ENCODE data around the gene JMJD8. TPM values are rescaled to one million over a fixed set of nuclear protein-coding genes. Genes with fewer than 3 reads are reported as not detected.
"Not testable (repeated sequence)": the region's sequence is repeated elsewhere in the genome, so short reads cannot be mapped to it uniquely, and the experiment has no call there.

Gene JMJD8
- total RNA-seq, 2 donors from 2014 or later, result 11.0 to 24.7 TPM

GRCh38 chr16:714558-715476 is 30.7 kb upstream of the JMJD8 start, which contains the start of gene METRN:
Gene METRN, plus strand, starts transcription at chr16:715118. Its CDS starts 172 bp downstream, at chr16:715290.
- peak; percentile 87 to 90 for ATAC-seq
- H3K27ac Mint-ChIP-seq, result no peak within 1 kb of the TSS

GRCh38 chr16:714079-714478 is 29.9 kb upstream of the JMJD8 start:
- Mint-ChIP-seq H3K9me3 (no peaks in the 10 kb centered on the region), H3K36me3 (no peaks in the 10 kb centered on the region), H3K27ac (no peak overlapping the region)
- ATAC-seq (no peak), DNase-seq (ENCODE audit: low spot score in 2 of 2) (no peak)

More at GRCh38 chr16:714558-715476, 30.7 kb upstream of the JMJD8 start, which contains the start of gene METRN:
- Mint-ChIP-seq H3K9me3 (no peaks in the 10 kb centered on the region), H3K36me3 (no peaks in the 10 kb centered on the region)
- DNase-seq (ENCODE audit: low spot score in 2 of 2), result peak; percentile 87 to 97

- not testable (repeated sequence) for H3K36me3 Mint-ChIP-seq, H3K9me3 Mint-ChIP-seq, H3K27ac Mint-ChIP-seq, ATAC-seq
- DNase-seq (ENCODE audit: low spot score in 2 of 2), result peak in 1 of 2 donors; percentile 79
Observed at GRCh38 chr16:712740-713250, 28.7 kb upstream of the JMJD8 start.

GRCh38 chr16:711548-712320 is 27.6 kb upstream of the JMJD8 start:
- no peaks in the 10 kb centered on the region for H3K36me3 Mint-ChIP-seq
- DNase-seq (ENCODE audit: low spot score in 2 of 2) (peak; percentile 78 to 90), ATAC-seq (peak; percentile 65 to 71)
- no peak overlapping the region for H3K27ac Mint-ChIP-seq
- no peaks in the 10 kb centered on the region for H3K9me3 Mint-ChIP-seq

- ATAC-seq (no peak), DNase-seq (ENCODE audit: low spot score in 2 of 2) (no peak)
- Mint-ChIP-seq H3K9me3 (no peaks in the 10 kb centered on the region), H3K27ac (no peak overlapping the region), H3K36me3 (no peaks in the 10 kb centered on the region)
Observed at GRCh38 chr16:711084-711483, 26.9 kb upstream of the JMJD8 start.

- Mint-ChIP-seq H3K9me3 (no peaks in the 10 kb centered on the region), H3K36me3 (no peaks in the 10 kb centered on the region), H3K27ac (no peak overlapping the region)
- no peak for DNase-seq (ENCODE audit: low spot score in 2 of 2)
- ATAC-seq, result no peak
Observed at GRCh38 chr16:710500-711075, 26.5 kb upstream of the JMJD8 start.

GRCh38 chr16:709566-710499 is 25.7 kb upstream of the JMJD8 start:
- H3K9me3 Mint-ChIP-seq, result no peaks in the 10 kb centered on the region
- H3K27ac Mint-ChIP-seq, result no peak overlapping the region
- H3K36me3 Mint-ChIP-seq, result no peaks in the 10 kb centered on the region
- no peak for DNase-seq (ENCODE audit: low spot score in 2 of 2)
- ATAC-seq, result no peak

- DNase-seq (ENCODE audit: low spot score in 2 of 2) (no peak), ATAC-seq (no peak)
- no peak overlapping the region for H3K27ac Mint-ChIP-seq
- no peaks in the 10 kb centered on the region for H3K9me3 Mint-ChIP-seq
- no peaks in the 10 kb centered on the region for H3K36me3 Mint-ChIP-seq
Observed at GRCh38 chr16:708959-709358, 24.8 kb upstream of the JMJD8 start.

- Mint-ChIP-seq H3K36me3 (no peaks in the 10 kb centered on the region), H3K27ac (no peak overlapping the region), H3K9me3 (no peaks in the 10 kb centered on the region)
- no peak for ATAC-seq
- no peak for DNase-seq (ENCODE audit: low spot score in 2 of 2)
Observed at GRCh38 chr16:708019-708418, 23.9 kb upstream of the JMJD8 start.

GRCh38 chr16:707062-707538 is 23.0 kb upstream of the JMJD8 start:
- Mint-ChIP-seq H3K27ac (no peak overlapping the region), H3K36me3 (no peaks in the 10 kb centered on the region), H3K9me3 (no peaks in the 10 kb centered on the region)
- DNase-seq (ENCODE audit: low spot score in 2 of 2) (no peak), ATAC-seq (no peak)

- H3K9me3 Mint-ChIP-seq, result no peaks in the 10 kb centered on the region
- no peaks in the 10 kb centered on the region for H3K36me3 Mint-ChIP-seq
- no peak overlapping the region for H3K27ac Mint-ChIP-seq
- ATAC-seq (no peak), DNase-seq (ENCODE audit: low spot score in 2 of 2) (no peak)
Observed at GRCh38 chr16:706189-707061, 22.3 kb upstream of the JMJD8 start.

- Mint-ChIP-seq H3K27ac (no peak within 1 kb of the TSS), H3K36me3 (no peaks in the 10 kb centered on the region), H3K9me3 (no peaks in the 10 kb centered on the region)
- no peak for DNase-seq (ENCODE audit: low spot score in 2 of 2)
- no peak for ATAC-seq
Observed at GRCh38 chr16:705431-706188, 21.5 kb upstream of the JMJD8 start, which contains the start of gene FBXL16. Gene FBXL16, minus strand, starts transcription at chr16:705801. Its CDS starts 8,396 bp downstream, at chr16:697405.

- Mint-ChIP-seq H3K9me3 (no peaks in the 10 kb centered on the region), H3K27ac (no peak overlapping the region), H3K36me3 (no peaks in the 10 kb centered on the region)
- ATAC-seq, result no peak
- DNase-seq (ENCODE audit: low spot score in 2 of 2), result no peak
Observed at GRCh38 chr16:704552-705380, 20.6 kb upstream of the JMJD8 start.

- H3K27ac Mint-ChIP-seq, result no peak overlapping the region
- H3K9me3 Mint-ChIP-seq, result no peaks in the 10 kb centered on the region
- H3K36me3 Mint-ChIP-seq, result no peaks in the 10 kb centered on the region
- DNase-seq (ENCODE audit: low spot score in 2 of 2) (no peak), ATAC-seq (no peak)
Observed at GRCh38 chr16:704047-704446, 19.9 kb upstream of the JMJD8 start.
